HL-60 (cell line): ENCODE results near the gene NHP2.

Experiments
- DNase-seq, 2 experiments: peaks; one replicate each; pipeline ENCODE4 v3.0.0-alpha.2; 2010 to 2020; ENCODE audit warnings: low read depth in 1 of 2, low spot score in 1 of 2
- H3K27ac ChIP-seq: fragments of 250-450 bp; sonication (Bioruptor Pico); replicated peaks from 2 replicates; pipeline ENCODE4 v1.5.1; 2020; ENCODE audit warnings: mild to moderate bottlenecking, moderate library complexity
- H3K27me3 ChIP-seq: fragments of 250-450 bp; sonication (Bioruptor Pico); 2 replicates; pipeline ENCODE4 v1.5.1; 2021; ENCODE audit warnings: mild to moderate bottlenecking, moderate library complexity; ENCODE audit not compliant: insufficient read depth, poor library complexity, severe bottlenecking
- H3K4me3 ChIP-seq: replicated peaks from 2 replicates; pipeline ENCODE4 v1.5.1; 2011; ENCODE audit warnings: mild to moderate bottlenecking, control low read depth, low read length; ENCODE audit not compliant: insufficient read depth
- CTCF ChIP-seq: IDR thresholded peaks from one replicate; pipeline ENCODE4 v1.5.1; 2011; ENCODE audit warnings: low read length, control low read depth, inconsistent platforms; ENCODE audit not compliant: insufficient read depth
- GABPA ChIP-seq: IDR thresholded peaks from 2 replicates; pipeline ENCODE4 v1.6.1; 2012; ENCODE audit warnings: low read depth
- POLR2AphosphoS5 ChIP-seq: IDR thresholded peaks from 2 replicates; pipeline ENCODE4 v1.6.1; 2012; ENCODE audit warnings: low read depth
- REST ChIP-seq: IDR thresholded peaks from 2 replicates; pipeline ENCODE4 v1.6.1; 2012; ENCODE audit warnings: low read depth; ENCODE audit not compliant: insufficient replicate concordance
- SPI1 ChIP-seq: IDR thresholded peaks from 2 replicates; pipeline ENCODE4 v1.6.1; 2012; ENCODE audit warnings: low read depth, mild to moderate bottlenecking, borderline replicate concordance

Gene NHP2

GRCh38 chr5:178182158-178182876 lies 28.6 kb upstream of the NHP2 start:
- Histone ChIP-seq H3K27me3 (no peaks in the 10 kb centered on the region), H3K27ac (peak overlapping the region; percentile 74), H3K4me3 (no peak overlapping the region)
- DNase-seq = peak; percentile 75 to 96
- TF ChIP-seq REST (peak; percentile 26), CTCF (no peak), SPI1 (peak; percentile 73), POLR2AphosphoS5 (peak; percentile 98), GABPA (peak; percentile 73)

- TF ChIP-seq GABPA (no peak), REST (no peak), CTCF (no peak), POLR2AphosphoS5 (no peak)
- Histone ChIP-seq H3K4me3 (no peak overlapping the region), H3K27me3 (no peaks in the 10 kb centered on the region), H3K27ac (no peak overlapping the region)
- DNase-seq = no peak
These were observed 26.6 kb upstream of the NHP2 start for GRCh38 chr5:178180141-178180863.

- Histone ChIP-seq H3K27me3 (no peaks in the 10 kb centered on the region), H3K4me3 (no peak overlapping the region), H3K27ac (no peak overlapping the region)
- DNase-seq = no peak
- TF ChIP-seq REST = no peak
- TF ChIP-seq POLR2AphosphoS5 = no peak
- TF ChIP-seq CTCF = no peak
- no peak for TF ChIP-seq GABPA
- TF ChIP-seq SPI1 = no peak
These were observed 23.9 kb upstream of the NHP2 start for GRCh38 chr5:178177569-178177968.
